GM12892 (cell line): Measurements from ENCODE around the gene RAD23A.

Source experiments
- DNase-seq: peaks from one replicate; pipeline ENCODE4 v3.0.0; 2011; ENCODE audit not compliant: insufficient read length
- FAIRE-seq: peaks from 2 replicates; lab custom pipeline; 2011; peaks lifted over from hg19 to GRCh38; lab: Jason Lieb, UNC
- POLR2A ChIP-seq: IDR thresholded peaks from 2 replicates; pipeline ENCODE4 v1.6.1; 2011; ENCODE audit warnings: low read depth, low read length, control low read depth
- POLR2AphosphoS5 ChIP-seq: IDR thresholded peaks from 2 replicates; pipeline ENCODE4 v1.6.1; 2011; ENCODE audit warnings: low read depth, low read length, control low read depth
- TAF1 ChIP-seq: IDR thresholded peaks from 2 replicates; pipeline ENCODE4 v1.6.1; 2011; ENCODE audit warnings: low read depth, mild to moderate bottlenecking, control low read depth, low read length, borderline replicate concordance

RAD23A gene

GRCh38 chr19:12938779-12939601, 6.7 kb upstream of the RAD23A start:
- DNase-seq (no peak), FAIRE-seq (peak; percentile 46)
- TF ChIP-seq TAF1: no peak
- peak; percentile 67; the same call in 1 of the 2 replicates for TF ChIP-seq POLR2AphosphoS5

GRCh38 chr19:12939975-12940423, 5.7 kb upstream of the RAD23A start:
- FAIRE-seq: peak; percentile 42
- 0 out of 2 replicates have a peak, but pooled peaks have one; percentile 4 for TF ChIP-seq POLR2AphosphoS5
- TF ChIP-seq TAF1: no peak
- no peak for TF ChIP-seq POLR2A
- DNase-seq: no peak

- DNase-seq: no peak
- TF ChIP-seq TAF1 (no peak), POLR2A (no peak), POLR2AphosphoS5 (no peak)
- peak; percentile 36 for FAIRE-seq
Observed at GRCh38 chr19:12940897-12941296, 4.8 kb upstream of the RAD23A start.

GRCh38 chr19:12943437-12944044, 2.1 kb upstream of the RAD23A start:
- no peak for TF ChIP-seq TAF1
- TF ChIP-seq POLR2AphosphoS5: no peak; the same call in 1 of the 2 replicates
- peak; percentile 48; the same call in 1 of the 2 replicates for TF ChIP-seq POLR2A
- DNase-seq (no peak), FAIRE-seq (no peak)

- DNase-seq (no peak), FAIRE-seq (no peak)
- TF ChIP-seq POLR2A (no peak), POLR2AphosphoS5 (no peak), TAF1 (no peak)
Observed at GRCh38 chr19:12944104-12944674, 1.5 kb upstream of the RAD23A start.

GRCh38 chr19:12946092-12946721, 545 bp downstream of the RAD23A start:
- FAIRE-seq: peak; percentile 69
- DNase-seq: peak; percentile 54
- TF ChIP-seq POLR2A (no peak), POLR2AphosphoS5 (no peak), TAF1 (no peak)

- TF ChIP-seq POLR2AphosphoS5 (no peak), POLR2A (no peak), TAF1 (no peak)
- DNase-seq (no peak), FAIRE-seq (no peak)
Observed at GRCh38 chr19:12946731-12947496, 1.3 kb downstream of the RAD23A start.

GRCh38 chr19:12947702-12948611, 2.3 kb downstream of the RAD23A start:
- TF ChIP-seq TAF1 (no peak), POLR2A (peak; percentile 32; the same call in 1 of the 2 replicates), POLR2AphosphoS5 (0 out of 2 replicates have a peak, but pooled peaks have one; percentile 0)
- DNase-seq: no peak
- no peak for FAIRE-seq

GRCh38 chr19:12948612-12949362, 3.1 kb downstream of the RAD23A start:
- DNase-seq (no peak), FAIRE-seq (no peak)
- no peak for TF ChIP-seq TAF1
- TF ChIP-seq POLR2AphosphoS5: 0 out of 2 replicates have a peak, but pooled peaks have one; percentile 4
